ENCODE data around the gene PERCC1.
A peak's percentile ranks its signal among the peaks of the same experiment; 100 is the strongest.

PERCC1 gene

GRCh38 chr16:1412847-1413246 is 18.0 kb upstream of the PERCC1 start:
- no peak for DNase-seq (ENCODE audit: low read depth in 3 of 3)

- DNase-seq (ENCODE audit: low read depth in 3 of 3) = peak in 2 of 3 experiments; percentile 34 to 61
These were observed 17.0 kb upstream of the PERCC1 start for GRCh38 chr16:1413684-1414531.

- DNase-seq (ENCODE audit: low read depth in 3 of 3) = peak; percentile 57 to 74 (median 69)
These were observed 16.2 kb upstream of the PERCC1 start, which contains the start of gene UNKL for GRCh38 chr16:1414532-1415260. UNKL (minus strand) TSS chr16:1414704; CDS start chr16:1414691, 13 bp downstream.

GRCh38 chr16:1416521-1416941 is 14.3 kb upstream of the PERCC1 start:
- no peak for DNase-seq (ENCODE audit: low read depth in 3 of 3)

GRCh38 chr16:1420111-1420539 is 10.8 kb upstream of the PERCC1 start:
- DNase-seq (ENCODE audit: low read depth in 3 of 3) = no peak

- no peak for DNase-seq (ENCODE audit: low read depth in 3 of 3)
These were observed 8.8 kb upstream of the PERCC1 start for GRCh38 chr16:1422076-1422475.

- no peak for DNase-seq (ENCODE audit: low read depth in 3 of 3)
These were observed 6.8 kb upstream of the PERCC1 start for GRCh38 chr16:1424028-1424427.

- no peak for DNase-seq (ENCODE audit: low read depth in 3 of 3)
These were observed 5.1 kb upstream of the PERCC1 start for GRCh38 chr16:1425616-1426370.

- DNase-seq (ENCODE audit: low read depth in 3 of 3) = no peak
These were observed 4.0 kb upstream of the PERCC1 start for GRCh38 chr16:1426734-1427471.

- DNase-seq (ENCODE audit: low read depth in 3 of 3) = no peak
These were observed 3.1 kb upstream of the PERCC1 start for GRCh38 chr16:1427473-1428461.

GRCh38 chr16:1428511-1428910 is 2.4 kb upstream of the PERCC1 start:
- peak in 1 of 3 experiments; percentile 52 for DNase-seq (ENCODE audit: low read depth in 3 of 3)

GRCh38 chr16:1429012-1429411 is 1.9 kb upstream of the PERCC1 start:
- DNase-seq (ENCODE audit: low read depth in 3 of 3) = no peak

GRCh38 chr16:1429631-1430030 is 1.2 kb upstream of the PERCC1 start:
- no peak for DNase-seq (ENCODE audit: low read depth in 3 of 3)

GRCh38 chr16:1430214-1430758 is 592 bp upstream of the PERCC1 start:
- DNase-seq (ENCODE audit: low read depth in 3 of 3) = no peak

GRCh38 chr16:1431497-1432270 is 806 bp downstream of the PERCC1 start:
- DNase-seq (ENCODE audit: low read depth in 3 of 3) = no peak

GRCh38 chr16:1432388-1433262 is 1.7 kb downstream of the PERCC1 start:
- DNase-seq (ENCODE audit: low read depth in 3 of 3) = no peak

GRCh38 chr16:1433263-1433560 is 2.3 kb downstream of the PERCC1 start:
- DNase-seq (ENCODE audit: low read depth in 3 of 3) = no peak

GRCh38 chr16:1433756-1434155 is 2.9 kb downstream of the PERCC1 start:
- no peak for DNase-seq (ENCODE audit: low read depth in 3 of 3)
